T47D (cell line): ENCODE data around the gene HERC6.
"Not testable (repeated sequence)": the region's sequence is repeated elsewhere in the genome, so short reads cannot be mapped to it uniquely, and the experiment has no call there.

Experiments used
- DNase-seq, 2 experiments: peaks; one replicate each; pipeline versions ENCODE4 v3.0.0 to v3.0.0-alpha.2; 2011 to 2012; ENCODE audit warnings: low read depth in 1 of 2, low spot score in 1 of 2
- JUND ChIP-seq: IDR thresholded peaks from 2 replicates; pipeline ENCODE4 v1.6.1; 2012; ENCODE audit warnings: low read depth
- in situ Hi-C: cut with HindIII; loops from 2 replicates; pipeline ENCODE4 v1.10.0; 2016; ENCODE audit warnings: low sequenced_read_pairs, low pct_unique_long_range_greater_than_20kb

The HERC6 gene

GRCh38 chr4:88359558-88359957 is 19.1 kb upstream of the HERC6 start:
- in situ Hi-C loops, result no loop called here
- TF ChIP-seq JUND, result no peak
- DNase-seq, result no peak

GRCh38 chr4:88360256-88360655 is 18.4 kb upstream of the HERC6 start:
- no peak for TF ChIP-seq JUND
- in situ Hi-C loops, result no loop called here
- no peak for DNase-seq

GRCh38 chr4:88360791-88361190 is 17.9 kb upstream of the HERC6 start:
- in situ Hi-C loops, result no loop called here
- no peak for DNase-seq
- no peak for TF ChIP-seq JUND

GRCh38 chr4:88361217-88361773 is 17.4 kb upstream of the HERC6 start:
- DNase-seq, in situ Hi-C loops: not testable (repeated sequence)

- no peak for TF ChIP-seq JUND
- in situ Hi-C loops, result no loop called here
- DNase-seq, result no peak
These were observed 12.2 kb upstream of the HERC6 start for GRCh38 chr4:88366460-88366859.

GRCh38 chr4:88367826-88368225 is 10.8 kb upstream of the HERC6 start:
- in situ Hi-C loops, result no loop called here
- DNase-seq, result no peak
- no peak for TF ChIP-seq JUND

GRCh38 chr4:88369180-88369812 is 9.4 kb upstream of the HERC6 start:
- DNase-seq, result peak in 1 of 2 experiments; percentile 68
- in situ Hi-C loops, result not testable (repeated sequence)

GRCh38 chr4:88381123-88381522 is 2.5 kb downstream of the HERC6 start:
- TF ChIP-seq JUND, result no peak
- in situ Hi-C loops, result no loop called here

GRCh38 chr4:88382621-88383020 is 4.0 kb downstream of the HERC6 start:
- no peak for TF ChIP-seq JUND
- no peak for DNase-seq
- in situ Hi-C loops, result no loop called here

More at GRCh38 chr4:88381123-88381522, 2.5 kb downstream of the HERC6 start:
- DNase-seq, result no peak

GRCh38 chr4:88390128-88390527 is 11.5 kb downstream of the HERC6 start:
- in situ Hi-C loops, result no loop called here
- no peak for TF ChIP-seq JUND
- DNase-seq, result no peak

GRCh38 chr4:88391703-88392102 is 13.1 kb downstream of the HERC6 start:
- in situ Hi-C loops, result no loop called here
- TF ChIP-seq JUND, result no peak
- no peak for DNase-seq

- TF ChIP-seq JUND, result no peak
- in situ Hi-C loops, result no loop called here
- DNase-seq, result no peak
These were observed 18.0 kb downstream of the HERC6 start for GRCh38 chr4:88396681-88397080.

GRCh38 chr4:88398381-88398780 is 19.7 kb downstream of the HERC6 start:
- in situ Hi-C loops, result no loop called here
- TF ChIP-seq JUND, result no peak
- no peak for DNase-seq

GRCh38 chr4:88409206-88409605 is 30.6 kb downstream of the HERC6 start:
- no peak for DNase-seq
- in situ Hi-C loops, result no loop called here
- no peak for TF ChIP-seq JUND
